Activated CD4-positive, alpha-beta T cell treated with anti-CD3 and anti-CD28 coated beads, Interleukin-2, amount 10 ng/mL, durations not matched to agents 7 days and 5 days (primary cell): ENCODE measurements around the gene TPTE. TPM values are rescaled to one million over a fixed set of nuclear protein-coding genes. Genes with fewer than 3 reads are reported as not detected.
"Not testable (repeated sequence)": the region's sequence is repeated elsewhere in the genome, so short reads cannot be mapped to it uniquely, and the experiment has no call there.

Experiments used
- CTCF ChIA-PET: fragments of 350-600 bp; sonication (Branson Sonifier 250); formaldehyde crosslinking; loops from one replicate; lab custom pipeline; 2021; ENCODE audit warnings: antibody characterized with exemption; lab: Charles Lee
- POLR2A ChIA-PET: fragments of 350-600 bp; sonication (Branson Sonifier 250); formaldehyde crosslinking; loops from one replicate; lab custom pipeline; 2021; ENCODE audit warnings: antibody characterized with exemption; lab: Charles Lee
- DNase-seq: peaks from one replicate; pipeline ENCODE4 v3.0.0-alpha.2; 2020
- H3K27ac Mint-ChIP-seq: one replicate; pipeline ENCODE4 v1.8.0; 2021; ENCODE audit warnings: mild to moderate bottlenecking, moderate library complexity, mixed read lengths
- H3K27me3 Mint-ChIP-seq: one replicate; pipeline ENCODE4 v1.8.0; 2021; ENCODE audit warnings: mixed read lengths
- H3K36me3 Mint-ChIP-seq: one replicate; pipeline ENCODE4 v1.8.0; 2021; ENCODE audit warnings: low read depth, mixed read lengths
- H3K4me1 Mint-ChIP-seq: one replicate; pipeline ENCODE4 v1.8.0; 2021; ENCODE audit warnings: mixed read lengths
- H3K4me3 Mint-ChIP-seq: one replicate; pipeline ENCODE4 v1.8.0; 2021; ENCODE audit warnings: mild to moderate bottlenecking, moderate library complexity, mixed read lengths
- H3K9me3 Mint-ChIP-seq: one replicate; pipeline ENCODE4 v1.8.0; 2021; ENCODE audit warnings: mixed read lengths
- total RNA-seq, 2 experiments: library from RNA; stranded (reverse); gene quantifications; one replicate each; pipeline ENCODE4 v1.2.3, GENCODE V29; 2021

Gene TPTE
- total RNA-seq, 2 experiments from 2014 or later: not detected

GRCh38 chr21:10631316-10631715, 109.9 kb downstream of the TPTE start:
- H3K36me3 Mint-ChIP-seq, H3K4me3 Mint-ChIP-seq, POLR2A ChIA-PET, CTCF ChIA-PET, H3K27me3 Mint-ChIP-seq, H3K9me3 Mint-ChIP-seq, H3K27ac Mint-ChIP-seq, H3K4me1 Mint-ChIP-seq, DNase-seq: not testable (repeated sequence)

DNA sequence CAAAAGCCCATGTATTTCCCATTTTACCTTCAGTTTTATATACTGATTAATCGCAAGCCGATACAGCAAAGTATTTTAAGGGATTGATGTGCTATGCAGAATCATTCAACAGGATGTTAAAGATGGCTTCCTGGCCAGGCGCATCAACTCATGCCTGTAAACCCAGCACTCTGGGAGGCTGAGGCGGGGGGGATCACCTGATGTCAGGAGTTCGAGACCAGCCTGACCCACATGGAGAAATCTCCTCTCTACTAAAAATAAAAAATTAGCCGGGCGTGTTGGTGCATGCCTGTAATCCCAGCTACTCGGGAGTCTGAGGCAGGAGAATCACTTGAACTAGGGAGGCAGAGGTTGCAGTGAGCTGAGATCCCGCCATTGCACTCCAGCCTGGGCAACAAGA, 116.8 kb downstream of the TPTE start:
- H3K4me1 Mint-ChIP-seq, CTCF ChIA-PET, H3K9me3 Mint-ChIP-seq, H3K27me3 Mint-ChIP-seq, POLR2A ChIA-PET, DNase-seq, H3K36me3 Mint-ChIP-seq, H3K27ac Mint-ChIP-seq, H3K4me3 Mint-ChIP-seq: not testable (repeated sequence)

GRCh38 chr21:10639123-10639522, 117.7 kb downstream of the TPTE start:
- ChIA-PET CTCF (no interaction called here), POLR2A (no interaction called here)
- Mint-ChIP-seq H3K4me3 (no peak overlapping the region), H3K9me3 (no peaks in the 10 kb centered on the region), H3K27ac (no peak overlapping the region), H3K27me3 (no peaks in the 10 kb centered on the region), H3K36me3 (no peaks in the 10 kb centered on the region), H3K4me1 (no peaks in the 10 kb centered on the region)
- DNase-seq: no peak

- not testable (repeated sequence) for H3K27ac Mint-ChIP-seq, H3K4me3 Mint-ChIP-seq
Measured at GRCh38 chr21:10639746-10640145, 118.4 kb downstream of the TPTE start.

GRCh38 chr21:10640446-10640845, 119.1 kb downstream of the TPTE start:
- Mint-ChIP-seq H3K4me3 (no peak overlapping the region), H3K27ac (no peak overlapping the region), H3K4me1 (no peaks in the 10 kb centered on the region), H3K36me3 (no peaks in the 10 kb centered on the region), H3K27me3 (no peaks in the 10 kb centered on the region), H3K9me3 (no peaks in the 10 kb centered on the region)
- DNase-seq: no peak
- ChIA-PET POLR2A (no interaction called here), CTCF (no interaction called here)

More at GRCh38 chr21:10639746-10640145, 118.4 kb downstream of the TPTE start:
- POLR2A ChIA-PET, H3K27me3 Mint-ChIP-seq, DNase-seq, H3K4me1 Mint-ChIP-seq, H3K36me3 Mint-ChIP-seq, H3K9me3 Mint-ChIP-seq, CTCF ChIA-PET: not testable (repeated sequence)

- Mint-ChIP-seq H3K9me3 (no peaks in the 10 kb centered on the region), H3K27me3 (no peaks in the 10 kb centered on the region), H3K36me3 (no peaks in the 10 kb centered on the region), H3K4me3 (no peak overlapping the region), H3K4me1 (no peaks in the 10 kb centered on the region), H3K27ac (no peak overlapping the region)
- ChIA-PET POLR2A (no interaction called here), CTCF (no interaction called here)
- DNase-seq: no peak
Measured at GRCh38 chr21:10641107-10641506, 119.7 kb downstream of the TPTE start.

DNA sequence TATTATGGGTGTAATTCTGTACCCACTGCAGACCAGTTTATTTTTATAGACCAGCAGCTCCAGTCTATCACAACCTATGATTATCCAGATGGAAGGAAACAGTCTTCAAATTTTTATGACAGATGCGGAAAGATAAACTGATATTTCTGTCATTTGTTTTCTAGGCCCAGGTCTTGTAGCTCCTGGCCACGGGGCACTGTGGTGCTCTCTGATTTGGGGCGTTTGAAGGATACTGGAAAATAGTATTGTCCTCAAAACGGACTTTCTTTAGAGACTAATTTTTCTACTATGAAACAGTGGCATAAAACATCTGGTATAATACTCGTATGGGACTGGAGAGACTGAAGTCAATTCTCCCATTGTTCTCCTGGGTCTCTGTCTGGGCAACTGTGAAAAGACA, 124.3 kb downstream of the TPTE start:
- H3K27me3 Mint-ChIP-seq, CTCF ChIA-PET, POLR2A ChIA-PET, H3K4me3 Mint-ChIP-seq, H3K9me3 Mint-ChIP-seq, H3K27ac Mint-ChIP-seq, DNase-seq, H3K4me1 Mint-ChIP-seq, H3K36me3 Mint-ChIP-seq: not testable (repeated sequence)

DNA sequence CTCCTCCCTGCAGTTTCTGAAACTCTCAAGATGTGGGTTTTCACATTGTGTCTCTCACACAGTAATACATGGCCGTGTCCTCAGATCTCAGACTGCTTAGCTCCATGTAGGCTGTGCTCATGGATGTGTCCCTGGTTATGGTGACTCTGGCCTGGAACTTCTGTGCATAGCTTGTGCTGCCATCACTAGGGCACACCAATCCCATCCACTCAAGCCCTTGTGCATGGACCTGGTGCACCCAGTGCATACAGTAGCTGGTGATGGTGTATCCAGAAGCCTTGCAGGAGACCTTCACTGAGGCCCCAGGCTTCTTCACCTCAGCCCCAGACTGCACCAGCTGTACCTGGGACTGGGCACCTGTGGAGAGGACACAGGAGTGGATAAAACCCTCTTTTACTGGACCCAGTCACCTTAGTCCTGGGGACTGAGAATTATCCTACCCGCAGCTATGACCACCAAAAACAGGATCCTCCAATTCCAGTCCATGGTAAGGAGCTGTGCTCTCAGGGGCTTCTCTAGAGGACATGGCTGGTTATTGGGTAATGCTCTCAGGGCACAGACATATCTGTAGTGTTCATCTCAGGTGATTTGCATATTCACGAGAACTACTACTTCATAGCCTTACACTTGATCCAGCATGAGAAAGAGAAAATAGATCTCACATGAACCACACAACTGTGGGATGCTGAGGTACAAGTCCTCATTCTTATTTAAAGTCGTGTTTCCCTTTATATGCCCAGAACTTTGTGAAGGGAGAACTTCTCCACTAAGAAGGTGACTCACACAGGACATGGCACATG, 128.2 kb downstream of the TPTE start:
- CTCF ChIA-PET, H3K4me3 Mint-ChIP-seq, H3K27me3 Mint-ChIP-seq, POLR2A ChIA-PET, H3K9me3 Mint-ChIP-seq, H3K4me1 Mint-ChIP-seq, H3K27ac Mint-ChIP-seq, H3K36me3 Mint-ChIP-seq, DNase-seq: not testable (repeated sequence)

GRCh38 chr21:10650297-10650696, 128.9 kb downstream of the TPTE start:
- DNase-seq, CTCF ChIA-PET, H3K9me3 Mint-ChIP-seq, H3K4me3 Mint-ChIP-seq, H3K4me1 Mint-ChIP-seq, H3K27ac Mint-ChIP-seq, POLR2A ChIA-PET, H3K27me3 Mint-ChIP-seq, H3K36me3 Mint-ChIP-seq: not testable (repeated sequence)
